Measurements from ENCODE around the gene CPM.

The CPM gene

GRCh38 chr12:68954811-68955210 is 21.8 kb upstream of the CPM start:
- DNase-seq = no peak

- no peak for DNase-seq
Observed at GRCh38 chr12:68953536-68953935, 20.6 kb upstream of the CPM start.

DNA sequence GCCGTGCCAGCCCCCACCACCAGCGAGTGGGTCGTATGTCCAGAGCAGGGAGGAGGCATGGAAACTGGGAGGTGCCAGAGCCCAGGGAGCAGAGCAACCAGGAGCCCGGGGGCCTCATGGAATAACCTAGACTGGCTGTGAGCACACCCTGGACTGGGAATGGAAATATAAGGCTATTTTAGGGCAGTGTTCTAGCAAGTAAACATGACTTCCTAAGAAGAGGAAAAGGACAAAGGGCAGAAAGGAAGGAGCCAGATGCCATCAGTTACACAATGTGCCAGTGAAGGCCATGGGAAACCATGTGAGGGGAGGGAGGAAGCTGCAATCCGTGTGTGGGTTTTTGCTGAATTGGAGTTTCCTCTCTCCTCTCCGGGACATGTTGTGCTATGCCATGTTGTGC is 18.7 kb upstream of the CPM start:
- no peak for DNase-seq

- DNase-seq = no peak
Observed at GRCh38 chr12:68950511-68950910, 17.5 kb upstream of the CPM start.

- DNase-seq = no peak
Observed at GRCh38 chr12:68945255-68945654, 12.3 kb upstream of the CPM start.

- DNase-seq = no peak
Observed at GRCh38 chr12:68944296-68945076, 11.5 kb upstream of the CPM start.

- DNase-seq = no peak
Observed at GRCh38 chr12:68943848-68944247, 10.9 kb upstream of the CPM start.

GRCh38 chr12:68940731-68941130 is 7.8 kb upstream of the CPM start:
- no peak for DNase-seq

DNA sequence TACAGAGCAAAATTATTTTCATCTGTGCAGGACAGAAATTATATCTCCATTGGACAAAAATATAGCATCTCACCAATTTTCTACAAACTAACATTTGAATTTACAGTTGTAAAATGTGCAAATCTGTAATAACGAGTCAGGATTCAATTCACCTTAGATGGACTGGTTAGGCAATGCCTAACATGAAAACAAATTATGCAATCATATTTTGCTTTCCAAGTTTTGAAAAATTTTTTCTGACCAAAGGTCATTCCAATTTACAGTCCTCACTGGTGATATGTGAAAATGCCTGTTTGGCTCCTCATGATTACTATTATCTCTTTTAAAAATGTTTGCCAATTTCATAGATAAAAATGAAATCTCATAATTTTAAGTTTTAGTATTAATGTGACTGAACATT is 6.5 kb upstream of the CPM start:
- peak; percentile 13 for DNase-seq

- DNase-seq = no peak
Observed at GRCh38 chr12:68934392-68934791, 1.4 kb upstream of the CPM start.

- no peak for DNase-seq
Observed at GRCh38 chr12:68932128-68932960, 627 bp downstream of the CPM start.

- DNase-seq = no peak
Observed at GRCh38 chr12:68930178-68930577, 2.8 kb downstream of the CPM start.

DNA sequence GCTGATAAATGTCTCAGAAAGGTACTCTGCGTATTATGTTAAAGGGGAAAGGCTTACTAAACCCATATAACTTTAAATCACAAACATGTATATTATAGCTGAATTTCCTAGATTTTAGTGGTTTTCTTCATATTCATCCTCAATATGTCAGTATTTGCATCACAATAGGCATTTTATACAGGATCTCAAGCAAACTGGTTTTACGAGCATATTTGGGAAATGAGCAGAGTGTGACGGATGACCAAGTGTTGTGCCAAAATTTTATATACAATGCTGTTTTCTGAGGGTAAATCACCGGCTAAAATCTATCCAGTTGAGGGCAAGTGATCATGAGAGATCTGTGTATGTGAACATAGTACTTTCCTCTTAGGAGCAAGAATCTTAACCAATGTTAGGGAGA is 8.4 kb downstream of the CPM start:
- no peak for DNase-seq

GRCh38 chr12:68919581-68920239 is 13.3 kb downstream of the CPM start:
- no peak for DNase-seq

DNA sequence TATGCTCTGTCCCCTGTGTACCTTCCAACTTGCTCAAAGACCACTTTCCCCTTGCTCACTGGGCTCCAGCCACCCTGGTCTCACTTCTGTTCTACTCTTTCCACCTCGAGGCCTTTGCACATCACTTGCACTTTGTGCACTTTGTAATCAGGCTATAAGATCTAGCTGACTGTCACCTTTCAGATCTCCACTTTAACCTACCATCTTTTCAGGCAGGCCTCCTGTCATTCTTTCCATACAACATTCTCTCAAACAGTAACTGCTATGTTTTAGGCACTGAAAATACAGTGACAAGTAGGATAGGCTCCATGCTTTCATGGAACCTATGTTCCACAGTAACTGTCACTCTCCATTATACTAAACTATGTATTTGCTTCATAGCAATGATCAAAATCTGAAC is 14.0 kb downstream of the CPM start:
- no peak for DNase-seq

DNA sequence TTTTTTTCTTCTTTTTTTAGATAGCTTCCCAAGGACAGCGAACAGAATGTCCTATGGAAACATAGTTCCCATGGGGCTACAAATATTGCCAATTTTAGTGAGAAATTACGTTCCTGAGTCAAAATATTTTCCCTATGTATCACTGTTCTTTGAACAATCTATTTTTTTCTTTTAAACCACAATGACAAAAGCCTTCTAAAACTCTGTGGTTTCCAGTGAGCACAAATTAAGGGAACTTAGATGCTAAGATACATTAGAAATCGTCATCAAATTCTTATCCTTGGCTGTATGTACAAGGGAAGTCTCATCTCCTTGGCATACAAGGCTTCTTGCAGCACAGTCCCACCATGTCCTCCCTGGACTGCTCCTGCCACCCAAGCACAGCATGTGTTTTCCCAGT is 17.9 kb downstream of the CPM start:
- peak; percentile 94 for DNase-seq

GRCh38 chr12:68913682-68914081 is 19.3 kb downstream of the CPM start:
- no peak for DNase-seq

- DNase-seq = no peak
Observed at GRCh38 chr12:68912916-68913315, 20.1 kb downstream of the CPM start.

DNA sequence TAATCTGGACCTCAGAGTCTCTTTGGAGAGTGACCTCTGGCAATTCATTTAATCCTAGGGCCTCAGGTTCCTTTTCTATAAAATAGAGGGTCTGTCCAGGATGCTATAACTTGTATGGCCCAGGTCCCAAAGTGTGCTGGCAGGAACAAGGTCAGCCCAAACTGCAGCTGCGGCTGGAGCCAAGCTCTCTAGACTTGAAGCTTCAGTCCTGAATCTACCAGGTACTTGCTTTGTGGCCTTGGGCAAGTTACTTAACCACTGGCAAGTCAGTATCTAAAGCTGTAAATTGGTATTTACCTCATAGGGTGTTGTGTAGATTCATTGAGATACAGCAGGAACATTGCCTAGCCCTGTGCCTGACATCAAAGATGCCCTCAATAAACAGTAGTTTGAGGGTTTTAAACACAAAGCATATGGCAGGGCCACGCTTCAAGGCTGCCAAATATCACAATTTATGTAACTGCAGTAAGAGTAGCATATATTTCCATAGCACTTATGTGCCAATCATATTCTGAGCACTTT is 21.7 kb downstream of the CPM start:
- DNase-seq = no peak

DNA sequence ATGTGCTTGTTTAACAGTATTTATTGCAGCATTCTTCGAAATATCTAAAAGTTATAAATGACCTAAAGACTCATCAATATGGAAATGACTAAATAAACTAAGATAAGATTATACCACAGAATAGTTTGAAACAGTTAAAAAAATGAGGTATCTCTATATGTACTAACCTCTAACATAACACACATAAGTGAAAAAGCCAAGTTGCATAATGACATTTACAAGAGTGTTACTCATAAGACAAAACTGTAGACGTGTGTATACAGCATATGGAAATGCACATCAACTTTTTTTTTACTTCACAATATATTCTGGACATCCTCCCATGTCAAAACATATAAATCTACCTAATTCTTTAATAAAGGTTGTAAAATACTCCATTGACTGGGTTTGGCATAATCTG is 22.8 kb downstream of the CPM start:
- DNase-seq = peak; percentile 57

DNA sequence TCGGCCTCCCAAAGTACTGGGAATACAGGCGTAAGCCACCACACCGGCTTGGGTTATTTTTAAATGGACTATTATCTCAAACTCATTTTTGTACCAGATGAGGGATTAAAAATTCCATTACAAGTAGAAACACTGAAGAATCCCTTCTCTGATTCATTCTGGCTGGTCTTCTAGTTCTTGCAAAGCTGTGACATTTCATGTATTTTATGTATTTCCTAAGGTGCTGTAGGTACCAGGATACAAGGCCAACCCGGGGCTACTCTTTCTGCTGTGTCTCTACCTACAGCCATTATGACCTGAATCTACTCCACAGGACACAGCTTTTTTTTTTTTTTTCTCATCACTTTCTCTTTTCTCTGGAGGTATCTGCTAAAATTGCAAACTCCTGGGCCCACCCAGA is 24.9 kb downstream of the CPM start:
- no peak for DNase-seq

GRCh38 chr12:68905733-68906132 is 27.2 kb downstream of the CPM start:
- no peak for DNase-seq

DNA sequence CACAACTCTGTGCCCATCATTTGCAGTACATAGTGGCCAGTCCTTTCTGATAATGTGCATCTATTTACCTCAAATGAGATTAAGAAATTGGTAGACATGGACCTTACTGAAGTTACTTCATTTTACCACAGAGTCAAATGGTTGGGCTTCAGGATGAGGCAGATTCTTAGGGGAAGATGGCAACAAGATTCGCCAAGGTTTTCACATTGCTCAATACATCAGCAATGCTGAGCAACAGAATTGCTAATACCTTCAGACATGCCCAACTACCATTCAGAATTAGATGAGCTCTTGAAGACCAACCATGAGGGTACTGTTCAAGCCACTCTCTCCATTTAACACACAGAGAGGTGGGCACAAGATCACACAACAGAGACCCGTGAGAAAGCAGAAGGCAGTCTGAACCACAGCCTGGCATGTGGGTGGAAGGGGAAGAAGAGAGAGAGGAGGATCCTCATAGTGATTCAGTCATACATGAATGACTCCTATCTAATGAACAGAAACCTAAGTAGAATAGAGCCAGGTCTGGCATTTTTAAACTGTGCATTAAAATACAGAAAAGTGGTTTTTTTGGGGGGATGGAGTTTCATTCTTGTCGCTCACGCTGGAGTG is 28.5 kb downstream of the CPM start:
- DNase-seq = no peak
